Endothelial cell (in vitro differentiated cells): ENCODE measurements around the gene UNK. TPM values are rescaled to one million over a fixed set of nuclear protein-coding genes. Genes with fewer than 3 reads are reported as not detected.
A peak's percentile ranks its signal among the peaks of the same experiment; 100 is the strongest.
"Not testable (repeated sequence)": the region's sequence is repeated elsewhere in the genome, so short reads cannot be mapped to it uniquely, and the experiment has no call there.

Source experiments
- DNase-seq: peaks from one replicate; pipeline ENCODE4 v3.0.0; 2021; ENCODE audit warnings: low spot score
- H3K27ac Mint-ChIP-seq: one replicate; pipeline ENCODE4 v1.8.0; 2021; ENCODE audit warnings: mixed read lengths, inconsistent platforms; ENCODE audit not compliant: unreplicated experiment
- H3K27me3 Mint-ChIP-seq: one replicate; pipeline ENCODE4 v1.8.0; 2021; ENCODE audit warnings: mild to moderate bottlenecking, moderate library complexity, mixed read lengths, inconsistent platforms; ENCODE audit not compliant: unreplicated experiment
- H3K36me3 Mint-ChIP-seq: one replicate; pipeline ENCODE4 v1.8.0; 2021; ENCODE audit warnings: mild to moderate bottlenecking, low read depth, mixed read lengths, inconsistent platforms; ENCODE audit not compliant: unreplicated experiment
- H3K4me1 Mint-ChIP-seq: one replicate; pipeline ENCODE4 v1.8.0; 2021; ENCODE audit warnings: mild to moderate bottlenecking, mixed read lengths, inconsistent platforms; ENCODE audit not compliant: unreplicated experiment
- H3K4me3 Mint-ChIP-seq: one replicate; pipeline ENCODE4 v1.8.0; 2021; ENCODE audit warnings: mild to moderate bottlenecking, mixed read lengths, inconsistent platforms; ENCODE audit not compliant: unreplicated experiment
- H3K9me3 Mint-ChIP-seq: one replicate; pipeline ENCODE4 v1.8.0; 2021; ENCODE audit warnings: mixed read lengths, inconsistent platforms; ENCODE audit not compliant: unreplicated experiment
- CTCF ChIP-seq: fragments of 200-600 bp; sonication (generic); IDR thresholded peaks from one replicate; pipeline ENCODE4 v1.5.0; 2021; ENCODE audit warnings: antibody characterized with exemption; ENCODE audit not compliant: unreplicated experiment
- total RNA-seq: library from RNA; stranded (reverse); fragmentation: NEBNext Ultra II Directional; extraction: Animal tissue kit (Norgen Biotek cat#: 25700); gene quantifications from one replicate; pipeline ENCODE4 v1.2.1, GENCODE V29; 2021; ENCODE audit not compliant: unreplicated experiment

UNK gene
- total RNA-seq, 1 donor from 2014 or later, result 28.8 TPM

GRCh38 chr17:75777296-75777922 is 7.2 kb upstream of the UNK start:
- no peak for TF ChIP-seq CTCF
- H3K4me1 Mint-ChIP-seq, result peaks cover 18% of the 10 kb centered on the region
- H3K27me3 Mint-ChIP-seq, result peaks cover 6% of the 10 kb centered on the region
- no peaks in the 10 kb centered on the region for H3K9me3 Mint-ChIP-seq
- peak overlapping the region; percentile 98 for H3K4me3 Mint-ChIP-seq
- no peak for DNase-seq
- H3K27ac Mint-ChIP-seq, result no peak overlapping the region
- H3K36me3 Mint-ChIP-seq, result peaks cover 31% of the 10 kb centered on the region

- DNase-seq, result not testable (repeated sequence)
- H3K27ac Mint-ChIP-seq, result peak overlapping the region; percentile 81
These were observed 6.3 kb upstream of the UNK start for GRCh38 chr17:75778066-75778860.

GRCh38 chr17:75778861-75779249 is 5.8 kb upstream of the UNK start:
- no peaks in the 10 kb centered on the region for H3K9me3 Mint-ChIP-seq
- H3K4me1 Mint-ChIP-seq, result peaks cover 25% of the 10 kb centered on the region
- peaks cover 31% of the 10 kb centered on the region for H3K36me3 Mint-ChIP-seq
- peak overlapping the region; percentile 98 for H3K4me3 Mint-ChIP-seq
- peak; percentile 84 for TF ChIP-seq CTCF
- peak; percentile 65 for DNase-seq
- peaks cover 5% of the 10 kb centered on the region for H3K27me3 Mint-ChIP-seq
- H3K27ac Mint-ChIP-seq, result peak overlapping the region; percentile 81

More at GRCh38 chr17:75778066-75778860, 6.3 kb upstream of the UNK start:
- H3K9me3 Mint-ChIP-seq, H3K27me3 Mint-ChIP-seq: not testable (repeated sequence)
- Mint-ChIP-seq H3K4me3 (peak overlapping the region; percentile 98), H3K36me3 (peaks cover 31% of the 10 kb centered on the region), H3K4me1 (peaks cover 23% of the 10 kb centered on the region)

GRCh38 chr17:75779250-75779986 is 5.2 kb upstream of the UNK start:
- peaks cover 31% of the 10 kb centered on the region for H3K36me3 Mint-ChIP-seq
- peak overlapping the region; percentile 99 for H3K27ac Mint-ChIP-seq
- H3K4me1 Mint-ChIP-seq, result peaks cover 26% of the 10 kb centered on the region
- H3K9me3 Mint-ChIP-seq, result no peaks in the 10 kb centered on the region
- H3K4me3 Mint-ChIP-seq, result peak overlapping the region; percentile 99
- H3K27me3 Mint-ChIP-seq, result peaks cover 5% of the 10 kb centered on the region
- TF ChIP-seq CTCF, result no peak
- DNase-seq, result peak; percentile 89

- peaks cover 26% of the 10 kb centered on the region for H3K4me1 Mint-ChIP-seq
- H3K27ac Mint-ChIP-seq, result peak overlapping the region; percentile 99
- H3K27me3 Mint-ChIP-seq, result peaks cover 5% of the 10 kb centered on the region
These were observed 4.4 kb upstream of the UNK start for GRCh38 chr17:75779987-75780889.

More at GRCh38 chr17:75779987-75780889, 4.4 kb upstream of the UNK start:
- H3K9me3 Mint-ChIP-seq, result no peaks in the 10 kb centered on the region
- no peak for TF ChIP-seq CTCF
- peaks cover 31% of the 10 kb centered on the region for H3K36me3 Mint-ChIP-seq
- H3K4me3 Mint-ChIP-seq, result peak overlapping the region; percentile 99
- no peak for DNase-seq
